Caco-2 (cell line): ENCODE measurements around the gene GRM4. TPM values are rescaled to one million over a fixed set of nuclear protein-coding genes. Genes with fewer than 3 reads are reported as not detected.

Source experiments
- BruUV-seq: library from RNA; stranded (reverse); fragments of 400-500 nt; replicated peaks from 2 replicates; lab custom pipeline; 2021; lab: Mats Ljungman, UMichigan
- CTCF ChIA-PET: fragments of 300-600 bp; sonication (Branson Sonifier 250); formaldehyde crosslinking; loops from one replicate; lab custom pipeline; 2022; ENCODE audit warnings: antibody characterized with exemption; lab: Charles Lee
- POLR2A ChIA-PET: fragments of 300-600 bp; sonication (Branson Sonifier 250); formaldehyde crosslinking; loops from one replicate; lab custom pipeline; 2022; ENCODE audit warnings: antibody characterized with exemption; lab: Charles Lee
- DNase-seq, 2 experiments: peaks; one replicate each; pipeline versions ENCODE4 v3.0.0 to v3.0.0-alpha.2; 2020 to 2022
- H3K27me3 ChIP-seq: replicated peaks from 2 replicates; pipeline ENCODE4 v1.6.0; 2011; ENCODE audit warnings: low read length; ENCODE audit not compliant: control insufficient read depth, insufficient read depth
- H3K36me3 ChIP-seq: 2 replicates; pipeline ENCODE4 v1.5.1; 2011; ENCODE audit warnings: low read length; ENCODE audit not compliant: control insufficient read depth, insufficient read depth
- H3K4me1 ChIP-seq: fragments of 250-450 bp; sonication (Bioruptor Pico); 2 replicates; pipeline ENCODE4 v1.5.1; 2020; ENCODE audit warnings: mild to moderate bottlenecking
- H3K4me3 ChIP-seq: 2 replicates; pipeline ENCODE4 v1.5.1; 2011; ENCODE audit warnings: low read depth, mild to moderate bottlenecking, control low read depth, low read length
- H3K9me3 ChIP-seq: fragments of 250-450 bp; sonication (Bioruptor Pico); 2 replicates; pipeline ENCODE4 v1.5.1; 2020; ENCODE audit warnings: mild to moderate bottlenecking, moderate library complexity
- H3K27ac Mint-ChIP-seq: one replicate; pipeline ENCODE4 v1.8.0; 2022; ENCODE audit warnings: mixed read lengths; ENCODE audit not compliant: unreplicated experiment
- H3K27me3 Mint-ChIP-seq: one replicate; pipeline ENCODE4 v1.8.0; 2022; ENCODE audit warnings: mixed read lengths; ENCODE audit not compliant: insufficient read depth, unreplicated experiment
- H3K36me3 Mint-ChIP-seq: one replicate; pipeline ENCODE4 v1.8.0; 2022; ENCODE audit warnings: mild to moderate bottlenecking, mixed read lengths; ENCODE audit not compliant: insufficient read depth, unreplicated experiment
- H3K4me1 Mint-ChIP-seq: one replicate; pipeline ENCODE4 v1.8.0; 2022; ENCODE audit warnings: low read depth, mixed read lengths; ENCODE audit not compliant: unreplicated experiment
- H3K4me3 Mint-ChIP-seq: one replicate; pipeline ENCODE4 v1.8.0; 2022; ENCODE audit warnings: mild to moderate bottlenecking, moderate library complexity, mixed read lengths; ENCODE audit not compliant: unreplicated experiment
- H3K9me3 Mint-ChIP-seq: one replicate; pipeline ENCODE4 v1.8.0; 2022; ENCODE audit warnings: mixed read lengths; ENCODE audit not compliant: unreplicated experiment
- intact Hi-C: fragments of 100-400 bp; cut with micrococcal nuclease; formaldehyde crosslinking; loops from one replicate; pipeline ENCODE4 v1.10.0; 2022; ENCODE audit not compliant: unreplicated experiment
- total RNA-seq: library from RNA; stranded (reverse); gene quantifications from 2 replicates; pipeline ENCODE4 v1.2.3, GENCODE V29; 2022
- TF ChIP-seq, protein P1 (sequence below), 2 experiments: fragments of 200-600 bp in 1 of 2; IDR thresholded peaks; 1 replicate in 1 of 2; 2 replicates in 1 of 2; pipeline versions ENCODE4 v1.5.1 to v1.8.0; 2011 to 2022; ENCODE audit warnings: antibody characterized with exemption in 1 of 2, control low read depth in 1 of 2, inconsistent platforms in 1 of 2, low read depth in 1 of 2, low read length in 1 of 2, mild to moderate bottlenecking in 1 of 2, moderate library complexity in 1 of 2; ENCODE audit not compliant: insufficient read depth in 1 of 2, severe bottlenecking in 1 of 2, unreplicated experiment in 1 of 2

Gene GRM4
- total RNA-seq, 1 experiment from 2014 or later = 0.09 TPM

DNA sequence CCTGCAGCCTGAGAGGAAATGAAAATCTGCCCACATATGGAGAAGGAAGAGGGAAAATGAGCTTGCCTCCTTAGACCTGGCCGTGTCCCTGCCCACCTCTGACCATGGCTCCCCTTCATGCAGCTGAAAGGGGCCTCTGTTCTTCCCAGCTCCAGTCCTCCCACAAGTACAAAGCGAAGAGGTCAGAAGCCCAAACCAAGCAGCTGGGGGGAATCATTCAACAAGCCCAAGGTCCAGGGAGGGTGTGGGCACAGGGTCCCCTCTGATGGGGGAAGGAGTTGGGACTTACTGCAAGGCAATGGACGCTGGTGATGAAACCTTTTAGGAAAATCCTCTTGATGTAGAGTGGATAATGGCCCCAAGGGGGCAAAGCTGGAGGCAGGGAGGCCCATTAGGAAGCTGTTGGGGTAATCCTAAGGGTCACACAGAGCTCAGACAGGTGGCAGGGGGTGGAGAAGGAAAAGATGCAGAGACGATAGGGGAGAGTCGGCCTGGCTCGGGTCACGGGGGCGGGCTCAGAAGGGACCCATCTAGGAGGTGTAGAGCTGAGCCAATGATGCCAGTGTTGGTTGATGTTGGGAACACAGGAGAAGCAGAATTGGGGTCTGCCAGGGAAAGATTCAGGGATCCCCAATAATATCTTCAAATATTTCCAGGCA is 16.1 kb upstream of the GRM4 start:
- Histone ChIP-seq H3K9me3 (peaks cover 9% of the 10 kb centered on the region), H3K4me3 (no peak overlapping the region), H3K27me3 (no peaks in the 10 kb centered on the region), H3K4me1 (no peaks in the 10 kb centered on the region), H3K36me3 (no peaks in the 10 kb centered on the region)
- POLR2A ChIA-PET = no interaction called here
- no peak overlapping the region for H3K4me3 Mint-ChIP-seq
- peaks cover 4% of the 10 kb centered on the region for H3K36me3 Mint-ChIP-seq
- H3K9me3 Mint-ChIP-seq = peaks cover 10% of the 10 kb centered on the region
- TF ChIP-seq, protein P1, sequence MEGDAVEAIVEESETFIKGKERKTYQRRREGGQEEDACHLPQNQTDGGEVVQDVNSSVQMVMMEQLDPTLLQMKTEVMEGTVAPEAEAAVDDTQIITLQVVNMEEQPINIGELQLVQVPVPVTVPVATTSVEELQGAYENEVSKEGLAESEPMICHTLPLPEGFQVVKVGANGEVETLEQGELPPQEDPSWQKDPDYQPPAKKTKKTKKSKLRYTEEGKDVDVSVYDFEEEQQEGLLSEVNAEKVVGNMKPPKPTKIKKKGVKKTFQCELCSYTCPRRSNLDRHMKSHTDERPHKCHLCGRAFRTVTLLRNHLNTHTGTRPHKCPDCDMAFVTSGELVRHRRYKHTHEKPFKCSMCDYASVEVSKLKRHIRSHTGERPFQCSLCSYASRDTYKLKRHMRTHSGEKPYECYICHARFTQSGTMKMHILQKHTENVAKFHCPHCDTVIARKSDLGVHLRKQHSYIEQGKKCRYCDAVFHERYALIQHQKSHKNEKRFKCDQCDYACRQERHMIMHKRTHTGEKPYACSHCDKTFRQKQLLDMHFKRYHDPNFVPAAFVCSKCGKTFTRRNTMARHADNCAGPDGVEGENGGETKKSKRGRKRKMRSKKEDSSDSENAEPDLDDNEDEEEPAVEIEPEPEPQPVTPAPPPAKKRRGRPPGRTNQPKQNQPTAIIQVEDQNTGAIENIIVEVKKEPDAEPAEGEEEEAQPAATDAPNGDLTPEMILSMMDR (IDR thresholded peaks at IDR 0.05; ENCODE audit: insufficient read depth in 1 of 2, low read depth in 1 of 2, low read length in 1 of 2, severe bottlenecking in 1 of 2, unreplicated experiment in 1 of 2) = no peak
- BruUV-seq = no TSS peak
- CTCF ChIA-PET = no interaction called here
- peaks cover 12% of the 10 kb centered on the region for H3K27me3 Mint-ChIP-seq
- intact Hi-C loops = no loop called here
- H3K27ac Mint-ChIP-seq = no peak overlapping the region
- no peaks in the 10 kb centered on the region for H3K4me1 Mint-ChIP-seq
- DNase-seq = no peak

- no peaks in the 10 kb centered on the region for H3K27me3 ChIP-seq
- H3K27ac Mint-ChIP-seq = no peak overlapping the region
- H3K9me3 ChIP-seq = peaks cover 9% of the 10 kb centered on the region
- no peak overlapping the region for H3K4me3 ChIP-seq
- H3K4me1 ChIP-seq = no peaks in the 10 kb centered on the region
- intact Hi-C loops = loop anchor here (10.0 kb wide), 1 partner anchor 175 kb away; no protein-coding TSS in a partner anchor
- H3K4me3 Mint-ChIP-seq = no peak overlapping the region
- CTCF ChIA-PET = no interaction called here
- no peaks in the 10 kb centered on the region for H3K36me3 ChIP-seq
- POLR2A ChIA-PET = no interaction called here
- H3K36me3 Mint-ChIP-seq = peaks cover 4% of the 10 kb centered on the region
- TF ChIP-seq, protein P1 (IDR thresholded peaks at IDR 0.05; ENCODE audit: insufficient read depth in 1 of 2, low read depth in 1 of 2, low read length in 1 of 2, severe bottlenecking in 1 of 2, unreplicated experiment in 1 of 2) = no peak
- no peak for DNase-seq
- H3K27me3 Mint-ChIP-seq = peaks cover 6% of the 10 kb centered on the region
- no TSS peak for BruUV-seq
- H3K4me1 Mint-ChIP-seq = no peaks in the 10 kb centered on the region
- no peaks in the 10 kb centered on the region for H3K9me3 Mint-ChIP-seq
Measured at GRCh38 chr6:34159844-34160243, 14.0 kb upstream of the GRM4 start.

DNA sequence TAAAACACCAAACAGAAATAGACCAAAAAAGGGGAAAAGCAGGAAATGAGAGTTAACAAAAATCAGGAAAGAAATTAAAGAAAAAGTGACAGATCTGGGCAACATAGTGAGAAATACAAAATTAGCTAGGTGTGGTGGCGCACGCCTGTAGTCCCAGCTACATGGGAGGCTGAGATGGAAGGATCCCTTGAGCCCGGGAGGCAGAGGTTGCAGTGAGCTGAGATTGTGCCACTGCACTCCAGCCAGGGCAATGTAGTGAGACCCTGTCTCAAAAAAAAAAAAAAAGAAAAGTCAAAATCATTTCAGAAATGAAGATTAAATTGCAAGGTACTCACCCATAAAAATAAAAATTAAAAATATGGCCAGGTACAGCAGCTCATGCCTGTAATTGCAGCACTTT is 13.0 kb upstream of the GRM4 start:
- H3K9me3 ChIP-seq = peaks cover 9% of the 10 kb centered on the region
- no peak overlapping the region for H3K27ac Mint-ChIP-seq
- peaks cover 4% of the 10 kb centered on the region; the same call in 1 of the 2 replicates for H3K4me1 ChIP-seq
- H3K4me3 Mint-ChIP-seq = no peak overlapping the region
- no peak overlapping the region for H3K4me3 ChIP-seq
- intact Hi-C loops = loop anchor here (10.0 kb wide), 1 partner anchor 174 kb away; no protein-coding TSS in a partner anchor
- CTCF ChIA-PET = no interaction called here
- no TSS peak for BruUV-seq
- peaks cover 6% of the 10 kb centered on the region for H3K27me3 Mint-ChIP-seq
- peaks cover 10% of the 10 kb centered on the region for H3K36me3 Mint-ChIP-seq
- H3K4me1 Mint-ChIP-seq = no peaks in the 10 kb centered on the region
- H3K9me3 Mint-ChIP-seq = no peaks in the 10 kb centered on the region
- no peak for DNase-seq
- no peaks in the 10 kb centered on the region for H3K36me3 ChIP-seq
- POLR2A ChIA-PET = no interaction called here
- peaks cover 1% of the 10 kb centered on the region; the same call in 1 of the 2 replicates for H3K27me3 ChIP-seq
- TF ChIP-seq, protein P1 (IDR thresholded peaks at IDR 0.05; ENCODE audit: insufficient read depth in 1 of 2, low read depth in 1 of 2, low read length in 1 of 2, severe bottlenecking in 1 of 2, unreplicated experiment in 1 of 2) = no peak
